CD4-positive, alpha-beta T cell treated with Interleukin-17A for 1 hour (primary cell): ENCODE data around the gene RELT.

Source experiments
- DNase-seq: peaks from one replicate; pipeline ENCODE4 v3.0.0-alpha.2; 2020

RELT gene

DNA sequence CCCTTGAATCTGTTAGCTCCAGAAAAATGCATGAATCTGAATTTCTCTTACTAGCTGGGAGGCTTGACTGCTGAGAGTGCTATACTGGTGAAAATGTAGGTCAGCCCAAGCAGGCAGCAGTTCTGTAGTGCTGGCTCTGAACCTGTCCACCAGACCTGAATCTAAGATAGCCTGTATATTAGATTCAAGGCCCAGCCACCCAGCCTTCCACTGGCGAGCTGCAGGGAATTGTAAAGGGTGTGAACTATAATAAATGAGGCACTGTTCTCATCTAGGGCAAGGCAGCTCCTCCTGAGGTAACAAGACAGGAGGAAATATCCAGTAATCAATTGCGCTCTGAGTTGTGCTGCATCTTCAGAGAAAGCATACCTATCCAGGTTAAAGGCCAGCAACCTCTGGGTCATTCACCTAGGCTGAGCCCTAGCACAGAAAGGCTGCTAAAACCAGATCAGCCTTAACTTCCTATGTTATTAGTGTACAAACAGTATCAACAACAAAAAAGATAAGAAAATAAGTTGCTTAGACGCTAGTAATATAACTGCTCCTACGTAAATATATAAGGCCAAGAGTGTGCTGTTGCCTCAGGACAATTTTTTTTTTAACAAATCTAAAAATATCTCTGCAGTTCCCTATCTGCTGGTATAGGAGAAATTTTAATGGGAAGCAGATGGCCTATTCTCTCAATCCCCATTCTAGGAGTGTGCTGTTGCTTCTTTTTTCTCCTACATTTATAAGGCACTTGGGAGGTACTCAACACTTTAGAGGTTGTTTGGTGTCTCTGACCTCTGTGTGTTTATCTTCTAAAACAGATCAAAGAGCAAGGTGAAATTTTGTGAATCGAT is 63.0 kb downstream of the RELT start:
- no peak for DNase-seq

- no peak for DNase-seq
These were observed 69.8 kb downstream of the RELT start for GRCh38 chr11:73445980-73446379.

DNA sequence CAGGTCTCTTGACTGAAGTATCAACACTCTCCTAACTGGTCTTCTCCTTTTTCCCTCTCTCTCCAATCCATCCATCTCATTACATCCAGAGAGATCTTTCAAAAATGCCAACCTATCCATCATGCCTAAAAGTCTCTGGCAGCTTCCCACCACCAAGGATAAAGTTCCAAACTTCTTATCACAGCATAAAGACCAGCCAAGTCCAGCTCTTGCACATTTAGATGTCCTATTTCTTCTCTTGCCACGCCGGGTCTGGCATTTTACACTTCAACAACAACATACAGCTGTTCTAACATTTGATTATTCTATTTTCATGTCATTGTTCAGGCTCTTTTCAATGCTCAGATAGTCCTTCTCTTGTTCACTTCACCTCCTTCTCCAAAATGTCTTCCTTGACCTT is 70.6 kb downstream of the RELT start:
- no peak for DNase-seq
